Parathyroid adenoma (tissue), 2 donors: ENCODE data around the gene AVL9.

Source experiments
- H2AFZ ChIP-seq: fragments of 300-600 bp; sonication (generic); one replicate; pipeline ENCODE4 v1.7.0; 2017; ENCODE audit warnings: antibody characterized with exemption, mild to moderate bottlenecking
- H3K27ac ChIP-seq: fragments of 300-600 bp; sonication (generic); one replicate; pipeline ENCODE4 v1.7.0; 2017
- H3K27me3 ChIP-seq: fragments of 300-600 bp; sonication (generic); one replicate; pipeline ENCODE4 v1.7.0; 2017; ENCODE audit warnings: low read length; ENCODE audit not compliant: control insufficient read depth, insufficient read depth
- H3K36me3 ChIP-seq: fragments of 300-600 bp; sonication (generic); one replicate; pipeline ENCODE4 v1.7.0; 2017; ENCODE audit warnings: low read length; ENCODE audit not compliant: control insufficient read depth, insufficient read depth
- H3K4me1 ChIP-seq: fragments of 300-600 bp; sonication (generic); one replicate; pipeline ENCODE4 v1.7.0; 2017; ENCODE audit warnings: control low read depth
- H3K4me2 ChIP-seq: fragments of 300-600 bp; sonication (generic); one replicate; pipeline ENCODE4 v1.7.0; 2017; ENCODE audit warnings: low read length
- H3K4me3 ChIP-seq: fragments of 300-600 bp; sonication (generic); one replicate; pipeline ENCODE4 v1.7.0; 2017; ENCODE audit warnings: low read depth, low read length
- H3K79me2 ChIP-seq: fragments of 300-600 bp; sonication (generic); one replicate; pipeline ENCODE4 v1.7.0; 2017; ENCODE audit warnings: control low read depth
- H3K9ac ChIP-seq: fragments of 300-600 bp; sonication (generic); one replicate; pipeline ENCODE4 v1.7.0; 2017; ENCODE audit warnings: mild to moderate bottlenecking
- H3K9me3 ChIP-seq: fragments of 300-600 bp; sonication (generic); one replicate; pipeline ENCODE4 v1.7.0; 2017; ENCODE audit warnings: low read length; ENCODE audit not compliant: control insufficient read depth
- TF ChIP-seq, protein P1 (sequence below): fragments of 300-600 bp; sonication (generic); IDR thresholded peaks from one replicate; pipeline ENCODE4 v1.7.0; 2017; ENCODE audit warnings: antibody characterized with exemption, mild to moderate bottlenecking
- donor health status: primary hyperparathyroidism.

The AVL9 gene

DNA sequence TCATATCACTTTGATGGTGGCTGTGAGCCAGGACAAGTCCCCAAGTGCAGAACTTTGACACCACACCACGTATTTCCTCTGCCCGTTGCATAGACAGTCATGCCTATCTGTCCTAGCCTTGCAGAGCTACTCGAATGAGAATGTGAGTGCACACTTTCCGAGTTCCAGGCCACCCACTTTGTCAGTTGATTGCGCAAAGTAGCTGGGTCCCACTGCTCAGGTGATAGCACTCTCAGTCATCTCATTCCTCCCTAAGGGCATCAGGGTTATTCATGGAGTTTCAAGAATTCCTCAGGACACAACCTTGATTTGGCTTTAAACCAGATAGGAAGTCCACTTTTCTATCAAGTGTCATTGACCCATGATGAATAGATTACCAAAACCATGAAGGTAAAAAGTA lies 24.4 kb upstream of the AVL9 start:
- no peaks in the 10 kb centered on the region for H3K9me3 ChIP-seq
- H3K4me3 ChIP-seq: no peak overlapping the region
- H3K27me3 ChIP-seq: no peaks in the 10 kb centered on the region
- H3K9ac ChIP-seq: no peak overlapping the region
- H3K36me3 ChIP-seq: no peaks in the 10 kb centered on the region
- H3K27ac ChIP-seq: no peak overlapping the region
- TF ChIP-seq, protein P1, sequence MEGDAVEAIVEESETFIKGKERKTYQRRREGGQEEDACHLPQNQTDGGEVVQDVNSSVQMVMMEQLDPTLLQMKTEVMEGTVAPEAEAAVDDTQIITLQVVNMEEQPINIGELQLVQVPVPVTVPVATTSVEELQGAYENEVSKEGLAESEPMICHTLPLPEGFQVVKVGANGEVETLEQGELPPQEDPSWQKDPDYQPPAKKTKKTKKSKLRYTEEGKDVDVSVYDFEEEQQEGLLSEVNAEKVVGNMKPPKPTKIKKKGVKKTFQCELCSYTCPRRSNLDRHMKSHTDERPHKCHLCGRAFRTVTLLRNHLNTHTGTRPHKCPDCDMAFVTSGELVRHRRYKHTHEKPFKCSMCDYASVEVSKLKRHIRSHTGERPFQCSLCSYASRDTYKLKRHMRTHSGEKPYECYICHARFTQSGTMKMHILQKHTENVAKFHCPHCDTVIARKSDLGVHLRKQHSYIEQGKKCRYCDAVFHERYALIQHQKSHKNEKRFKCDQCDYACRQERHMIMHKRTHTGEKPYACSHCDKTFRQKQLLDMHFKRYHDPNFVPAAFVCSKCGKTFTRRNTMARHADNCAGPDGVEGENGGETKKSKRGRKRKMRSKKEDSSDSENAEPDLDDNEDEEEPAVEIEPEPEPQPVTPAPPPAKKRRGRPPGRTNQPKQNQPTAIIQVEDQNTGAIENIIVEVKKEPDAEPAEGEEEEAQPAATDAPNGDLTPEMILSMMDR: no peak
- no peaks in the 10 kb centered on the region for H3K4me1 ChIP-seq
- no peak overlapping the region for H3K4me2 ChIP-seq
- no peaks in the 10 kb centered on the region for H3K79me2 ChIP-seq
- H2AFZ ChIP-seq: no peak overlapping the region

DNA sequence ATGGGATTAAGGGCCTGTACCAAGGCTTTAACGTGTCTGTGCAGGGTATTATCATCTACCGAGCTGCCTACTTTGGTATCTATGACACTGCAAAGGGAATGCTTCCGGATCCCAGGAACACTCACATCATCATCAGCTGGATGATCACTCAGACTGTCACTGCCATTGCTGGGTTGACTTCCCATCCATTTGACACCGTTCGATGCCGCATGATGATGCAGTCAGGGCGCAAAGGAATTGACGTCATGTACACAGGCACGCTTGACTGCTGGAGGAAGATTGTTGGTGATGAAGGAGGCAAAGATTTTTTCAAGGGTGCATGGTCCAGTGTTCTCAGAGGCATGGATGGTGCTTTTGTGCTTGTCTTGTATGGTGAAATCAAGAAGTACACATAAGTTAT lies 23.3 kb upstream of the AVL9 start:
- TF ChIP-seq, protein P1: no peak
- Histone ChIP-seq H3K27ac (no peak overlapping the region), H3K4me2 (no peak overlapping the region), H3K36me3 (no peaks in the 10 kb centered on the region), H3K9me3 (no peaks in the 10 kb centered on the region), H3K4me1 (no peaks in the 10 kb centered on the region), H2AFZ (no peak overlapping the region), H3K4me3 (no peak overlapping the region), H3K79me2 (no peaks in the 10 kb centered on the region), H3K27me3 (no peaks in the 10 kb centered on the region), H3K9ac (no peak overlapping the region)

DNA sequence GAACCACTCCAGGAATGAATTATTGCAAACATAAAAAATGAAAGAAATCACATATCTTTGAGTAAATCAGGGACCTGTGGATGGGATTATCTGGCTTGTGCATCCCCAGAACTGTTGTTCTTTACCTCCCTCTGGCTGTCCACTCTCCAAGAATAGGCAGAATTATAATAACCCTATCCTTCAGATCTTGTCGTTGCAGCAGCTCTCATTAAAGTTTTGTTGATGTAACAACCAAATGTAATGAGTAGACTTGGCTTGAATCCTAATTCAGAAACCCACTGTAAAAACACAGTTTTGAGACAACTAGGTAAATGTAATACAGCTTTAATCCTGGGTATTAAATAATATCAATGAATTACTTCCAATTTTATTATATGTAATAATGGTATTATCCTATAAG lies 21.3 kb upstream of the AVL9 start:
- TF ChIP-seq, protein P1: no peak
- Histone ChIP-seq H3K79me2 (no peaks in the 10 kb centered on the region), H3K27ac (no peak overlapping the region), H3K9ac (no peak overlapping the region), H3K4me1 (no peaks in the 10 kb centered on the region), H3K4me3 (no peak overlapping the region), H3K4me2 (no peak overlapping the region), H3K9me3 (no peaks in the 10 kb centered on the region), H3K36me3 (no peaks in the 10 kb centered on the region), H3K27me3 (no peaks in the 10 kb centered on the region), H2AFZ (no peak overlapping the region)

DNA sequence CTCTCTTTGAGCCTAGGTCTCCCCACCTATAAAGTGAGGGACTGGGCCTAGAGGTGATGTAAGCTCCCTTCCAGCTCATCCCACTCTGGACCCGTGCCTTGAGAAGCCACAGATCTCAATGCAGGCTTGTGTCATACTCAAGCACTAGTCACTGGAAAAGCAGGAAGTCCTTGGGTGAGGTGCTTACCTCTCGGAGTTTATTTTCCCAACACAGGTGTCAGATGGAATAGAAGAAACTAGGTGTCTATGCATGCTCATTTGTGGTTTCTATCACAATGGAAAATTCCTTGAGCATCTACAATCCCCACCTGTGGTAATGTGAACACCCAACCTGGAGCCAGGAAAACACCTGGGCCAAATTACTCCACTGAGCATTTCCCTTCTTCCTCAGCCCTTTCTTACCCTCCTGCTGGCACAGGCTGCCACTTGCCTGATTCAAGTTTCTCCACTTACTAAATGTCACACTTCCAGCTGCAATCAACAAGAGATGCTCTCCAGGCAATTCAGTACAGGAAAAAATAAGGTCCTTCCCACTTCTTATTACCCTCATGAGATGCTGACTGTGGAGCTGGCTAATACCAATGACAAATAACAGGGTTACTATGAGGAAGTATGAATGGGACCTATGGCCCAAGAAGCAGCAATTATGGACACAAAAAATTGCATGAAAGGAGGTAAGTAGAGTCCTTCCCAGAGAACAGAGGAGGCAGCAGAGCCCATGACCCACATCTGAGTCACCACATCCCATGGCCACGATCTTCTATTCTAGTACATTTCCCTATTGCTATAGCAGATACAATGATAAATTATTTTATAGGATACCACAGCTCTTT lies 18.3 kb upstream of the AVL9 start:
- Histone ChIP-seq H2AFZ (no peak overlapping the region), H3K36me3 (no peaks in the 10 kb centered on the region), H3K4me1 (no peaks in the 10 kb centered on the region), H3K27me3 (no peaks in the 10 kb centered on the region), H3K4me2 (no peak overlapping the region), H3K9me3 (no peaks in the 10 kb centered on the region), H3K9ac (no peak overlapping the region), H3K27ac (no peak overlapping the region), H3K79me2 (no peaks in the 10 kb centered on the region), H3K4me3 (no peak overlapping the region)
- TF ChIP-seq, protein P1: no peak

DNA sequence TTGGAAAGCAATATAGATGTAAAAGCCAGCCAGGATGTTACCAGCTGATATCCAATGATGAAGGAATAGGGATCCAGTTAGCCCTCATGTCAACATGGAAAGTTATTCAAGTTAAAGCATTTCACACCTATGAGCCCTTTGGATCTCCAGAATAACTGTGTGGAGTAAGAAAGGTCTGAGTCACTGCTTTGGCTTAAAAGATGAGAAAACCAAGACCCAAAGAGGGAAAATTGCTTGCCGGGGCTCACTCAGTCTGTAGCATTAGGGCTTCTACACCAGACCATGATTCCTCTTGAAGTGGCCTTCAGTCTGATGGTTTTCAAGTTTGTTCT lies 17.7 kb upstream of the AVL9 start:
- no peaks in the 10 kb centered on the region for H3K27me3 ChIP-seq
- no peak overlapping the region for H3K9ac ChIP-seq
- H3K4me3 ChIP-seq: no peak overlapping the region
- no peak overlapping the region for H2AFZ ChIP-seq
- no peaks in the 10 kb centered on the region for H3K4me1 ChIP-seq
- H3K79me2 ChIP-seq: no peaks in the 10 kb centered on the region
- no peak overlapping the region for H3K4me2 ChIP-seq
- TF ChIP-seq, protein P1: no peak
- H3K27ac ChIP-seq: no peak overlapping the region
- no peaks in the 10 kb centered on the region for H3K9me3 ChIP-seq
- no peaks in the 10 kb centered on the region for H3K36me3 ChIP-seq
